ENCODE measurements around the gene FSTL4. TPM values are rescaled to one million over a fixed set of nuclear protein-coding genes. Genes with fewer than 3 reads are reported as not detected.

Gene FSTL4
- total and polyA plus RNA-seq, 2 experiments from 2014 or later, result 0.47 to 0.74 TPM

- Histone ChIP-seq H3K79me2 (no peaks in the 10 kb centered on the region), H3K9me3 (ENCODE audit: low read depth) (no peaks in the 10 kb centered on the region), H3K4me1 (ENCODE audit: insufficient read depth) (peaks cover 14% of the 10 kb centered on the region), H3K4me2 (no peak overlapping the region), H3K27me3 (no peaks in the 10 kb centered on the region), H2AFZ (no peak overlapping the region), H4K20me1 (ENCODE audit: insufficient read depth, poor library complexity, severe bottlenecking) (no peaks in the 10 kb centered on the region), H3K36me3 (replicated peaks; ENCODE audit: insufficient read depth, low read depth) (no peaks in the 10 kb centered on the region), H3K4me3 (no peak overlapping the region), H3K9me2 (replicated peaks; ENCODE audit: insufficient read depth) (no peaks in the 10 kb centered on the region), H3K27ac (no peak overlapping the region)
- WGBS (ENCODE audit: low lambda C conversion rate, missing lambda C conversion rate), result 92% methylated on average over 6 of the region's 6 CpGs
- TF ChIP-seq EZH2 (IDR thresholded peaks at IDR 0.05; ENCODE audit: borderline replicate concordance) (no peak), CTCF (IDR thresholded peaks at IDR 0.05; ENCODE audit: poor library complexity) (no peak), EZH2phosphoT487 (IDR thresholded peaks at IDR 0.05; ENCODE audit: low read depth, severe bottlenecking, unreplicated experiment) (no peak)
- DNase-seq (ENCODE audit: low spot score), result no peak
These were observed 305.1 kb downstream of the FSTL4 start for GRCh38 chr5:133307275-133307674.

- no peak overlapping the region for H3K4me3 ChIP-seq
- TF ChIP-seq CTCF (IDR thresholded peaks at IDR 0.05; ENCODE audit: poor library complexity), result no peak
- TF ChIP-seq EZH2phosphoT487 (IDR thresholded peaks at IDR 0.05; ENCODE audit: low read depth, severe bottlenecking, unreplicated experiment), result no peak
- TF ChIP-seq EZH2 (IDR thresholded peaks at IDR 0.05; ENCODE audit: borderline replicate concordance), result no peak
- no peaks in the 10 kb centered on the region for H3K79me2 ChIP-seq
- no peaks in the 10 kb centered on the region for H3K27me3 ChIP-seq
- 80% methylated on average over 2 of the region's 2 CpGs for WGBS (ENCODE audit: low lambda C conversion rate, missing lambda C conversion rate)
- no peaks in the 10 kb centered on the region for H3K9me2 ChIP-seq (replicated peaks; ENCODE audit: insufficient read depth)
- H3K36me3 ChIP-seq (replicated peaks; ENCODE audit: insufficient read depth, low read depth), result no peaks in the 10 kb centered on the region
- H3K27ac ChIP-seq, result no peak overlapping the region
- no peak for DNase-seq (ENCODE audit: low spot score)
- no peaks in the 10 kb centered on the region for H4K20me1 ChIP-seq (ENCODE audit: insufficient read depth, poor library complexity, severe bottlenecking)
- no peaks in the 10 kb centered on the region for H3K4me1 ChIP-seq (ENCODE audit: insufficient read depth)
- H2AFZ ChIP-seq, result no peak overlapping the region
- no peaks in the 10 kb centered on the region for H3K9me3 ChIP-seq (ENCODE audit: low read depth)
- no peak overlapping the region for H3K4me2 ChIP-seq
These were observed 307.6 kb downstream of the FSTL4 start for GRCh38 chr5:133304707-133305216.

GRCh38 chr5:133304178-133304577 is 308.2 kb downstream of the FSTL4 start:
- DNase-seq (ENCODE audit: low spot score), result no peak
- Histone ChIP-seq H3K27ac (no peak overlapping the region), H3K4me2 (no peak overlapping the region), H2AFZ (no peak overlapping the region), H3K9me3 (ENCODE audit: low read depth) (no peaks in the 10 kb centered on the region), H3K27me3 (no peaks in the 10 kb centered on the region), H3K36me3 (replicated peaks; ENCODE audit: insufficient read depth, low read depth) (no peaks in the 10 kb centered on the region), H3K79me2 (no peaks in the 10 kb centered on the region), H4K20me1 (ENCODE audit: insufficient read depth, poor library complexity, severe bottlenecking) (no peaks in the 10 kb centered on the region), H3K4me1 (ENCODE audit: insufficient read depth) (no peaks in the 10 kb centered on the region), H3K4me3 (no peak overlapping the region), H3K9me2 (replicated peaks; ENCODE audit: insufficient read depth) (no peaks in the 10 kb centered on the region)
- WGBS (ENCODE audit: low lambda C conversion rate, missing lambda C conversion rate), result 70% methylated on average over 2 of the region's 2 CpGs
- TF ChIP-seq EZH2 (IDR thresholded peaks at IDR 0.05; ENCODE audit: borderline replicate concordance) (no peak), EZH2phosphoT487 (IDR thresholded peaks at IDR 0.05; ENCODE audit: low read depth, severe bottlenecking, unreplicated experiment) (no peak), CTCF (IDR thresholded peaks at IDR 0.05; ENCODE audit: poor library complexity) (no peak)

GRCh38 chr5:133303298-133303697 is 309.0 kb downstream of the FSTL4 start:
- H3K27ac ChIP-seq, result no peak overlapping the region
- no peaks in the 10 kb centered on the region for H3K9me3 ChIP-seq (ENCODE audit: low read depth)
- 100% methylated on average over 2 of the region's 2 CpGs for WGBS (ENCODE audit: low lambda C conversion rate, missing lambda C conversion rate)
- H2AFZ ChIP-seq, result no peak overlapping the region
- no peaks in the 10 kb centered on the region for H4K20me1 ChIP-seq (ENCODE audit: insufficient read depth, poor library complexity, severe bottlenecking)
- H3K9me2 ChIP-seq (replicated peaks; ENCODE audit: insufficient read depth), result no peaks in the 10 kb centered on the region
- TF ChIP-seq EZH2 (IDR thresholded peaks at IDR 0.05; ENCODE audit: borderline replicate concordance) (no peak), EZH2phosphoT487 (IDR thresholded peaks at IDR 0.05; ENCODE audit: low read depth, severe bottlenecking, unreplicated experiment) (no peak), CTCF (IDR thresholded peaks at IDR 0.05; ENCODE audit: poor library complexity) (no peak)
- H3K27me3 ChIP-seq, result no peaks in the 10 kb centered on the region
- no peak overlapping the region for H3K4me2 ChIP-seq
- no peaks in the 10 kb centered on the region for H3K4me1 ChIP-seq (ENCODE audit: insufficient read depth)
- no peaks in the 10 kb centered on the region for H3K36me3 ChIP-seq (replicated peaks; ENCODE audit: insufficient read depth, low read depth)
- no peak overlapping the region for H3K4me3 ChIP-seq
- DNase-seq (ENCODE audit: low spot score), result no peak
- no peaks in the 10 kb centered on the region for H3K79me2 ChIP-seq
